Type B pancreatic cell (in vitro differentiated cells): ENCODE measurements around the gene KRTAP26-1. TPM values are rescaled to one million over a fixed set of nuclear protein-coding genes. Genes with fewer than 3 reads are reported as not detected.

Experiments used
- DNase-seq: peaks from one replicate; pipeline ENCODE4 v3.0.0; 2021; ENCODE audit warnings: mixed read lengths; ENCODE audit not compliant: unreplicated experiment; ENCODE audit errors: extremely low spot score
- H3K27ac Mint-ChIP-seq: 2 replicates; pipeline ENCODE4 v1.8.0; 2021; ENCODE audit warnings: mild to moderate bottlenecking, mixed read lengths
- H3K27me3 Mint-ChIP-seq: 2 replicates; pipeline ENCODE4 v1.8.0; 2021; ENCODE audit warnings: mixed read lengths
- H3K36me3 Mint-ChIP-seq: 2 replicates; pipeline ENCODE4 v1.8.0; 2021; ENCODE audit warnings: mixed read lengths
- H3K4me1 Mint-ChIP-seq: one replicate; pipeline ENCODE4 v1.8.0; 2021; ENCODE audit warnings: mixed read lengths; ENCODE audit not compliant: unreplicated experiment
- H3K4me3 Mint-ChIP-seq: 2 replicates; pipeline ENCODE4 v1.8.0; 2021; ENCODE audit warnings: mild to moderate bottlenecking, mixed read lengths
- H3K9me3 Mint-ChIP-seq: 2 replicates; pipeline ENCODE4 v1.8.0; 2021; ENCODE audit warnings: mixed read lengths
- CTCF ChIP-seq: fragments of 200-600 bp; sonication (generic); conservative IDR thresholded peaks from 2 replicates; pipeline ENCODE4 v1.5.0; 2021; ENCODE audit warnings: antibody characterized with exemption, mild to moderate bottlenecking
- total RNA-seq: library from RNA; stranded (reverse); gene quantifications from 2 replicates; pipeline ENCODE4 v1.2.1, GENCODE V29; 2021; ENCODE audit warnings: low replicate concordance

The KRTAP26-1 gene
- total RNA-seq, 1 donor from 2014 or later, result not detected

- TF ChIP-seq CTCF, result no peak
- H3K4me3 Mint-ChIP-seq, result no peak overlapping the region
- H3K36me3 Mint-ChIP-seq, result no peaks in the 10 kb centered on the region
- H3K4me1 Mint-ChIP-seq, result peaks cover 15% of the 10 kb centered on the region
- no peak for DNase-seq
- peaks cover 14% of the 10 kb centered on the region for H3K9me3 Mint-ChIP-seq
- no peaks in the 10 kb centered on the region for H3K27me3 Mint-ChIP-seq
- H3K27ac Mint-ChIP-seq, result no peak overlapping the region
These were observed 48.5 kb downstream of the KRTAP26-1 start for GRCh38 chr21:30271611-30272010.

GRCh38 chr21:30271156-30271555 is 49.0 kb downstream of the KRTAP26-1 start:
- no peaks in the 10 kb centered on the region for H3K36me3 Mint-ChIP-seq
- DNase-seq, result no peak
- H3K27ac Mint-ChIP-seq, result no peak overlapping the region
- peaks cover 15% of the 10 kb centered on the region for H3K4me1 Mint-ChIP-seq
- H3K9me3 Mint-ChIP-seq, result peaks cover 14% of the 10 kb centered on the region
- H3K4me3 Mint-ChIP-seq, result no peak overlapping the region
- H3K27me3 Mint-ChIP-seq, result no peaks in the 10 kb centered on the region
- TF ChIP-seq CTCF, result no peak

- Mint-ChIP-seq H3K4me3 (no peak overlapping the region), H3K36me3 (no peaks in the 10 kb centered on the region)
- no peak for TF ChIP-seq CTCF
These were observed 50.1 kb downstream of the KRTAP26-1 start for GRCh38 chr21:30269803-30270530.

More at GRCh38 chr21:30269803-30270530, 50.1 kb downstream of the KRTAP26-1 start:
- Mint-ChIP-seq H3K9me3 (peaks cover 14% of the 10 kb centered on the region), H3K27me3 (no peaks in the 10 kb centered on the region), H3K4me1 (peaks cover 10% of the 10 kb centered on the region), H3K27ac (no peak overlapping the region)
- no peak for DNase-seq

Other genes starting within 250 kb of the KRTAP26-1 start
- gene CLDN17, start 153.5 kb downstream of the KRTAP26-1 start, total RNA-seq, result not detected in 2 replicates
- 2.5 and 12.4 TPM in 2 replicates for gene CLDN8, start 104.2 kb downstream of the KRTAP26-1 start, total RNA-seq
- gene KRTAP24-1, start 37.4 kb downstream of the KRTAP26-1 start, total RNA-seq, result not detected in 2 replicates
- not detected in 2 replicates for gene KRTAP25-1, start 30.8 kb downstream of the KRTAP26-1 start, total RNA-seq
- gene KRTAP27-1, start 17.4 kb upstream of the KRTAP26-1 start, total RNA-seq, result not detected in 2 replicates
- gene KRTAP23-1, start 28.3 kb upstream of the KRTAP26-1 start, total RNA-seq, result not detected in 2 replicates
- gene KRTAP13-2, start 52.0 kb upstream of the KRTAP26-1 start, total RNA-seq, result not detected in 2 replicates
- not detected in 2 replicates for gene KRTAP13-1, start 75.7 kb upstream of the KRTAP26-1 start, total RNA-seq
- not detected in 2 replicates for gene KRTAP13-3, start 105.6 kb upstream of the KRTAP26-1 start, total RNA-seq
- not detected in 2 replicates for gene KRTAP13-4, start 109.9 kb upstream of the KRTAP26-1 start, total RNA-seq
- not detected in 2 replicates for gene KRTAP15-1, start 120.0 kb upstream of the KRTAP26-1 start, total RNA-seq
- 1.0 and 1.1 TPM in 2 replicates for gene KRTAP19-1, start 160.1 kb upstream of the KRTAP26-1 start, total RNA-seq
- not detected in 2 replicates for gene KRTAP19-2, start 167.1 kb upstream of the KRTAP26-1 start, total RNA-seq
- not detected in 2 replicates for gene KRTAP19-3, start 171.7 kb upstream of the KRTAP26-1 start, total RNA-seq
- gene KRTAP19-4, start 176.8 kb upstream of the KRTAP26-1 start, total RNA-seq, result not detected in 2 replicates
- gene KRTAP19-5, start 181.8 kb upstream of the KRTAP26-1 start, total RNA-seq, result not detected in 2 replicates
- not detected in 2 replicates for gene KRTAP19-6, start 221.5 kb upstream of the KRTAP26-1 start, total RNA-seq
- gene KRTAP19-7, start 241.0 kb upstream of the KRTAP26-1 start, total RNA-seq, result not detected in 2 replicates